Erythroblast (primary cell): ENCODE data around the gene PSMB7.

Experiments used
- GATA1 ChIP-seq: IDR thresholded peaks from 2 replicates; pipeline ENCODE4 v1.6.1; 2011; ENCODE audit warnings: low read depth, mild to moderate bottlenecking, control low read depth, low read length, moderate library complexity
- POLR2A ChIP-seq: IDR thresholded peaks from 2 replicates; pipeline ENCODE4 v1.6.1; 2011; ENCODE audit warnings: mild to moderate bottlenecking, low read length

GRCh38 chr9:124457887-124458431 is 42.7 kb upstream of the PSMB7 start:
- TF ChIP-seq POLR2A: no peak
- no peak for TF ChIP-seq GATA1
